NOMO-1 treated with DMSO at 0.1 percent for 48 hours (cell line): Measurements from ENCODE around the gene UBR7.
"Not testable (repeated sequence)": the region's sequence is repeated elsewhere in the genome, so short reads cannot be mapped to it uniquely, and the experiment has no call there.

Experiments used
- DNase-seq: peaks from one replicate; lab custom pipeline; 2025; ENCODE audit not compliant: unreplicated experiment; lab: John Stamatoyannopoulos, UW

The UBR7 gene, protein sequence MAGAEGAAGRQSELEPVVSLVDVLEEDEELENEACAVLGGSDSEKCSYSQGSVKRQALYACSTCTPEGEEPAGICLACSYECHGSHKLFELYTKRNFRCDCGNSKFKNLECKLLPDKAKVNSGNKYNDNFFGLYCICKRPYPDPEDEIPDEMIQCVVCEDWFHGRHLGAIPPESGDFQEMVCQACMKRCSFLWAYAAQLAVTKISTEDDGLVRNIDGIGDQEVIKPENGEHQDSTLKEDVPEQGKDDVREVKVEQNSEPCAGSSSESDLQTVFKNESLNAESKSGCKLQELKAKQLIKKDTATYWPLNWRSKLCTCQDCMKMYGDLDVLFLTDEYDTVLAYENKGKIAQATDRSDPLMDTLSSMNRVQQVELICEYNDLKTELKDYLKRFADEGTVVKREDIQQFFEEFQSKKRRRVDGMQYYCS

DNA sequence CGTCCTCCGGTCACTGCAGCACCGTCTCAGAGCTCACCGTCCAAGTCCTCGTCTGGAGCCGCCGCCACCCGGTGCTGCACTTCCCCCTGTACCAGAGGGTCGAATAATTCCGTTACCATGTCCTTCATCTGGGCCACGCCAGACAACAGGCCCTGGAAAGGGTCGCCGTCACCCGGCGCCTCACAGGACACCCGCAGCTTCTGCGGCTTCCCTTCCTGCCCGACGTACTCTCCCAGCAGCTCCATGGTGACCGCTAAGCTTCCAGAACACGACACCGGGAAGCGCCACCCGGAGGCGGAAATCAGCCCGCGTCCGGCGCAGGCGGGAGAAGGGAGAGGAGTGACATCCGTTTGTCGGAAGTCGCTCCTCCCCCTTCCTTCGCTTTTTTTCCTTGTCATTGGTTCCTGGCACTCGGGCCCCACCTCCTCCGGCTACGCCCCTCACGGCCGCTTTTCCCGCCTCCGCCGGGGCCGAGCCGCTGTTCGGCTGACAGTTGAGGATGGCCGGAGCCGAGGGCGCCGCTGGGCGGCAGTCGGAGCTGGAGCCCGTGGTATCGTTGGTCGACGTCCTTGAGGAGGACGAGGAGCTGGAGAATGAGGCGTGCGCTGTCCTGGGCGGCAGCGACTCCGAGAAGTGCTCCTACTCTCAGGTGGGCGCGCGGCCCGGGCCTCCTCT lies at the start of gene UBR7, which contains the start of gene GON7:
Gene UBR7 (plus strand): TSS at position 464 of the 675 bp plus-strand sequence. CDS start 36 bp downstream, at position 500.
Gene GON7 (minus strand): TSS at position 273 of the 675 bp plus-strand sequence. CDS start 28 bp downstream, at position 245.
- DNase-seq = peak; percentile 93

DNA sequence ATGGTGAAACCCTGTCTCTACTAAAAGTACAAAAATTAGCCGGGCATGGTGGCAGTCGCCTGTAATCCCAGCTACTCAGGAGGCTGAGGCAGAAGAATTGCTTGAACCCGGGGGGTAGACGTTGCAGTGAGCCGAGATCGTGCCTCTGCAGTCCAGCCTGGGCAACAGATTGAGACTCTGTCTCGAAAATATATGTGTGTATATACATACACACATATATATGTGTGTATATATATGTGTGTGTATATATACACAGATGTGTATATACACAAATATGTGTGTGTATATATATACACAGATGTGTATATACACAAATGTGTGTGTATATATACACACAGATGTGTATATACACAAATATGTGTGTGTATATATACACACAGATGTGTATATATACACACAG lies 48.7 kb upstream of the UBR7 start:
- not testable (repeated sequence) for DNase-seq

DNA sequence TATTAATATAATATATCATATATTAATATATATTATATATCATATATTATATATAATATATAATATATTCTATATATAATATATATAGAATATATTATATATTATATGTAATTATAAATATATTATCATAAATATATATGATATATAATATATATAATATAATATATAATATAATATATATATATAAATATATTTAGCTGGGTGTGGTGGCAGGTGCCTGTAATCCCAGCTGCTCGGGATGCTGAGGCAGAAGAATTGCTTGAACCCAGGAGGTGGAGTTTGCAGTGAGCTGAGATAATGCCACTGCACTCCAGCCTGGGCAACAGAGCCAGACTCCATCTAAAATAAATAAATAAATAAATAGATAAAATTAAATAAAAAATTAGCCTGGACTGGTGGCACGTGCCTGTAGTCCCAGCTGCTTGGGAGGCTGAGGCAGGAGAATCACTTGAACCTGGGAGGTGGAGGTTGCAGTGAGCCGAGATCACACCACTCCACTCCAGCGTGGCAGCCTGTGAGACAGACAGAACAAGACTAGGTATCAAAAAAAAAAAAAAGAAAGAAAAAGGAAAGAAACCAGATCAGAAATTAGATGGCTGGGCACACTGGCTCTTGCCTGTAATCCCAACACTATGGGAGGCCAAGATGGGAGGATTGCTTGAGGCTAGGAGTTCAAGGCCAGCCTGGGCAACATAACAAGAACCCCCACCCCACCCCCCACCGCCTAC lies 47.3 kb upstream of the UBR7 start:
- DNase-seq = not testable (repeated sequence)

DNA sequence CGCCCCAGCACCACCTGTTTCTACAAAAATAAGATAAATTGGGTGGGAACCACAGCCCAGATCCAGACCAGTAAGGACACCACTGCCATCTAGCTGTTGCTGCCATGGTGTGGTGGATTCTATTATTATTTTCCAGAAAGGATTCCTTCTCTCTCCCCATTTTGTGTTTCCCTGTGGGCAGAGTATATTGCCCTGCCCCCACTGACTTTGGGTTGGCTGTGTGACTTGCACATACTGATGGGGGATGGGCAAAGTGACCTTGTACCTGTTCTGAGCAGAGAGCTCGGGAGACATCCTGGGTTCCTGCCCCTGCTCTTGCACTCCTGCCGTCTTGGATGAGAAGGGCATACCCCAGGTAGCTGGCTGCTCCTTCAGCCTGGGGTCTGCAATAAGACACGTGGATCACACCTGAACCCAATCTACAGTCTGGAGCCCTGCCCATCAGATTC lies 46.7 kb upstream of the UBR7 start:
- peak; percentile 22 for DNase-seq

DNA sequence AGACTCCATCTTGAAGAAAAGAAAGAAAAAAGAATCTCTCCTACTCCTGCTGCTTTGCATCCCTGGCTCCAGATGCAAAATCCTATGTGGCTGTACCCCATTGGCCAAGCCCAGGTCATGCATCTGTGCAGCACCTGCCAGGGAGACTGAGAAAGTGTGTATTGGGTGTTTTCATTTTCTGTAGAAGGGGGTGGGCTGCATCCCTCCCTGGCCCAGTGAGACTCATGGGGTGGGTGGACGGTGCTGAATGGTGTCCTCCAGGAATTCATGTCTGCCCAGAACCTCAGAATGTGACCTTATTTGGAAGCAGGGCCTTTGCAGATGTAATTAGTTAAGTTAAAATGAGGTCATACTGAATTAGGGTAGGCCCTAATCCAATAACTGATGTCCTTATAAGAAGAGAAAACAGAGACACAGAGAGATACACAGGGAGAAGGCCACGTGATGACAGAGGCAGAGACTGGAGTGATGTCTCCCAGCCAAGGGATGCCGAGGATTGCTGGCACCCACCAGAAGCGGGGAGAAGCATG lies 45.6 kb upstream of the UBR7 start:
- DNase-seq = no peak

DNA sequence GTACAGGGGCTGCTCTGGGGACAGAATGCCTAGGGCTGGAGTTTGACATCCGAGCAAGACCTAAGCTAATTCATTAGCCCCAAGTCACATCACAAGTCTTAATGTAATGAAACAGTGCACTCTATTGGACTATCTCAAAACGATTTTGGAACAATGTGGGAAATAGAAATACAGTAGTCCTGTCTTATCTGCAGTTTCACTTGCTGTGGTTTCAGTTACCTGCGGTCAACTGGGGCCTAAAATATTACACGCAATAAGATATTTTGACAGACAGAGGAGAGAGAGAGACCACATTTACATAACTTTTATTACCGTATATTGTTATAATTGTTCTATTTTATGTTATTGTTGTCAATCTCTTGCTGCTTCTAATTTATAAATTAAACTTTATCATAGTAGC lies 43.5 kb upstream of the UBR7 start:
- peak; percentile 28 for DNase-seq

DNA sequence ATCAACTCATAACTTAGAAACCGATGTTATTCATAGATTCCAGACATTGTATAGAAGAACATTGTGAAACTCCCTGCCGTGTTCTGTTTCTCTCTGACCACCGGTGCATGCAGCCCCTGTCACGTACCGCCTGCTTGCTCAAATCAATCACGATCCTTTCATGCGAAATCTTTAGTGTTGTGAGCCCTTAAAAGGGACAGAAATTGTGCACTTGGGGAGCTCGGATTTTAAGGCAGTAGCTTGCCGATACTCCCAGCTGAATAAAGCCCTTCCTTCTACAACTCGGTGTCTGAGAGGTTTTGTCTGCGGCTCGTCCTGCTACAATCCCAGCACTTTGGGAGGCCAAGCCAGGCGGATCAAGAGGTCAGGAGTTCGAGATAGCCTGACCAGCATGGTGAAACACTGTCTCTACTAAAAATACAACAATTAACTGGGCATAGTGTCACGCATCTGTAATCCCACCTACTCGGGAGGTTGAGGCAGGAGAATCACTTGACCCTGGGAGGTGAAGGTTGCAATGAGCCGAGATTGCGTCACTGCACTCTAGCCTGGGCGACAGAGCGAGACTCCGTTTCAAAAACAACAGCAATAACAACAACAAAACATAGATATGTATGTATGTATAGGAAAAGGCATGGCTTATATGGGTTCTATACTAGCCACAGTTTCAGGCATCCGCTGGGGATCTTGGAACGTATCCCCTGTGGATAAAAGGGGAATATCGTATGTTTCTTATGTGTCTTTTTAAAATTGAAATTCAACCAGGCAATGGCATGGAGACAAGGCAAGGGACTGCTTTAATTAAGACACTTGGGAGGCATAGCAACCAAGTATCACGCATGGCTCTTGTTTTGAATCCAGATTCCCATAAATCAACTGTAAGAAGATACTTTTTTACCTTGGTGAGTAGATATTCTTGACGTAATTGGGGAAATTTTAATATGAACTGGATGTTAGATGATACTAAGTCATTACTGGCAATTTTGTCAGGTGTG lies 41.5 kb upstream of the UBR7 start:
- DNase-seq = not testable (repeated sequence)

GRCh38 chr14:93168610-93169009 lies 38.4 kb upstream of the UBR7 start:
- DNase-seq = not testable (repeated sequence)

DNA sequence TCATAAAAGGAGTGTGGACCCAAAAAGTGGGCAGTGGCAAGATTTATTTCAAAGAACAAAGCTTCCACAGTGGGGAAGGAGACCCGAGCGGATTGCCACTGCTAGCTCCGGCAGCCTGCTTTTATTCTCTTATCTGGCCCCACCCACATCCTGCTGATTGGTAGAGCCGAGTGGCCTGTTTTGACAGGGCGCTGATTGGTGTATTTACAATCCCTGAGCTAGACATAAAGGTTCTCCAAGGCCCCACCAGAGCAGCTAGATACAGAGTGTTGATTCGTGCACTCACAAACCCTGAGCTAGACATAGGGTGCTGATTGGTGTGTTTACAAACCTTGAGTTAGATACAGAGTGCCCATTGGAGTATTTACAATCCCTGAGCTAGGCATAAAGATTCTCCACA lies 37.4 kb upstream of the UBR7 start:
- DNase-seq = not testable (repeated sequence)

GRCh38 chr14:93170141-93170540 lies 36.9 kb upstream of the UBR7 start:
- not testable (repeated sequence) for DNase-seq

DNA sequence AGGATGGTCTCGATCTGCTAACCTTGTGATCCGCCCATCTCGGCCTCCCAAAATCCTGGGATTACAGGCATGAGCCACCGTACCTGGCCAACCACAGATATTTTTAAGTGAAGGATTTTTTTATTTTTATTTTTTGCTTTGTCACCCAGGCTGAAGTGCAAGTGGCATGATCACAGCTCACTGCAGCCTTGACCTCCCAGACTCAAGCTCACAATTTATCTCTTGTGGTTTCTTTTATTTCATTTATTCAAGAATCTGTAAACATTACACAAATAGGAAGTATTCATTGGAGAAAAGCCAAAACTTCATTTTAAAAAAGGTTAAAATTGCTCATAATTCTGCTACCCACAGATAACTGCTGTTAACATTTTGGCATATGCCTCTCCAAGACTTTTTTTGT lies 35.7 kb upstream of the UBR7 start:
- no peak for DNase-seq

DNA sequence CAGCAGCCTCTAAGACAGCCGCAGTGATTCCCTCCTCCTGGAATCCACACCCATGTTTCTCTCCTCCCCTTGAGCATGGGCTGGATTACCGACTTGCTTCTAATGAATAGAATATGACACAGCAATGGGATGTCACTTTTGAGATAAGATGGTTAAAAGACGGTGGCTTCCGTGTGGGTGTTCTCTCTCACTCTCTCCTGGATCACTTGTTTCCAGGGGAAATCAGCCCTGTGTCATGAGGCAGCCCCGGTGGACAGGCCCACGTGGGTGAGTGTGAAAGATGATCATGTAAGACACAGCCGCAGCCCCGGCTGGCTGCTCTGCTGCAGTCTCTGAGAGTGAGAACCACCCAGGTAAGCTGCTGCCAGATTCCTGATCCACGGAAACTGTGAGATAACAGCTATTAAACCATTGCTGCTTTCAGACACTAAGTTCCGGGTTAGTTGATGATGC lies 33.1 kb upstream of the UBR7 start:
- DNase-seq = no peak

DNA sequence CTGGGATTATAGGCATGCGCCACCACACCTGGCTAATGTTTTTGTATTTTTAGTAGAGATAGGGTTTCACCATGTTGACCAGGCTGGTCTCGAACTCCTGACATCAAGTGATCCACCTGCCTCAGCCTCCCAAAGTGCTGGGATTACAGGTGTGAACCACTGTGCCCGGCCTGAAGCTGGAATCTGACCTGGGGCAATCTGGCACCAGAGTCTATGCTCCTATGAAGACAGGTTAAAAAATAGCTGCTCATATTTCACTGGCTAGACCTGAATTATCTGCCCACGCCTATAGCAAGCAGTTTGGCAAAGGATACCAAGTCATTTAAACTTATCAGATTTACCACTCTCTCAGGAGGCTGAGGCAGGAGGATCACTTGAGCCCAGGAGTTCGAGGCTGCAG lies 32.3 kb upstream of the UBR7 start:
- DNase-seq = not testable (repeated sequence)

- DNase-seq = no peak
Measured at GRCh38 chr14:93175492-93175891, 31.6 kb upstream of the UBR7 start.

DNA sequence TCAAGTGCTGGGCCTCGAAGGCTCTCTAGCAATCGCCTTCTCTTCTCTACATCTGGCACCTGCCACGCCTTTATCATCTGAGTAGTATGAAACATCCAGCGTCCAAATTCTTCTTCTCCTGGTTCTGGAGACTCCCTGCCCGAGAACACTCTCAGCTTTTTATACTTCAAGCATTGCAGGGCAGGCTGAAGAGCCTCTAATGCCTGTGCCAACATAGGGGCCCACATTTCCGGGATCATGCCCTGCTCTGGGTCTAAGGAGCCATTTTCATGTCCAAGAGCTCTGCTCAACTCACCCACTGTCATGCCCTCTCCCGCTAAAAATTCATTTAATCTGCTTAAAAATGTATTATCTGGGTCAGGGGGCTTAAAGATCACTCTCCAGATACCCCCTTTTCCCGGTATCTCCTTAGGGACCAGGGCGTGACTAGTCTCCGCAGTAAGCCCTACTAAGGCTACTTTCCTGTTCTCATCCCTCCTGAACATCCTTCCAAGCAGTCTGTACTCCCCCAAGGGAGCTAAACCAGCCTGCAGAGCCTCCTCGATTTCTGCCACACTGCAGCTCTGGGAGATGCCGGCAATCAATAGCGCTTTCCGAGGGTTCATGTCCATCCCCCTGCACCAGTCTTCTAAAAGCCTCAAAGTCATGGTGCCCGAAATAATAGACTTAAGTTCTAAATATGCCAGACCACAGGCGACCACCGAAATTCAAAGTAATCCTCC lies 23.3 kb upstream of the UBR7 start:
- DNase-seq = no peak

DNA sequence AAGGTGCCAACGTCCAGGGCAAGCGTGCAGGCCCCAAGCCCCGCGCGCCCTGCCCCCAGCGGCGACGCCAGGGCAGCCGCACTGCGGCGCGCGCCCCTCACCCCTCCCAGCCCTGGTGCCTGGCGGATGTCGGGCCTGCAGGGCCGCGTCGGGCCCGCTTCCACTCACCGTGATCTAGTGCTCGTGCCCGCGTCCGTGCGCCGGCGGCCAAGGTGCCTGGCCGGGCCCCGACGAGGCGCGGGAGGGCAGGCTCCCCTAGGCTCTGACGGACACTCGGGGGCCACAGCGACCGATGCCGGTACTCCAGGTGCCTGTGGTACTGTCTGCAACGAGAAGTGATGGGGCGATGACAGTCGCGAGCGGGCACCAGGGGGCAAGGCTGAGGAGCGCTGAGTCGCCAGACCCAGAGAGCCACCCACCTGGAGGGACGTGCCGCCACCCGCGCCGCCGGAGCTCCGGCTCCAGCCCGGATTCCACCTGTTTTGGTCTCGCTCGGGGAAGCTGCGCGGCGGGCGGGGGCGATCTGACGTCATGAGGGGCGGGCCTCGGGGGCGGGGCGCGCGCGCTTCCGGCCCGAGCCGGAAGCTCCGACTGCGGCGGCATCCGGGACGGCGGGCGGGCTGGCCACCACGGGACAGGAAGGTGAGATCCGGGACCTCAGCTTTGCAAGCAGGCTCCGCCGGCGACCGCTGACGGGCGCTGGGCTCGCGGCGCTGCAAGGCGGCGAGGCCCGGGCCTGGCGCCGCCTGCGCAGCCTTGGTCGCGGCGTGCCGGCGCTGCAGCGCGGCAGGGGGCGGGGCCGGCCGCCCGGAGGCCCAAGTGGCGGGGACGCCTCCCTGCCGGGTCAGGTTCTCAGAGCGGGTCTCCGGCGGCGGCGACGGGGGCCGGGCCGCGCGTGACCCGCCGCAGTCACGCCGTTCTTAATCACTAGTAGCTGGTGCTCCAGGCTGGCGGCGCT lies 22.4 kb upstream of the UBR7 start, which contains the start of the genes LYSET and MOAP1:
Gene LYSET (plus strand): TSS at position 927 of the 958 bp plus-strand sequence. CDS start 89 bp downstream, outside the sequence.
Gene MOAP1 (minus strand): TSS at position 507 of the 958 bp plus-strand sequence. CDS start 655 bp downstream, outside the sequence.
- peak; percentile 77 for DNase-seq

DNA sequence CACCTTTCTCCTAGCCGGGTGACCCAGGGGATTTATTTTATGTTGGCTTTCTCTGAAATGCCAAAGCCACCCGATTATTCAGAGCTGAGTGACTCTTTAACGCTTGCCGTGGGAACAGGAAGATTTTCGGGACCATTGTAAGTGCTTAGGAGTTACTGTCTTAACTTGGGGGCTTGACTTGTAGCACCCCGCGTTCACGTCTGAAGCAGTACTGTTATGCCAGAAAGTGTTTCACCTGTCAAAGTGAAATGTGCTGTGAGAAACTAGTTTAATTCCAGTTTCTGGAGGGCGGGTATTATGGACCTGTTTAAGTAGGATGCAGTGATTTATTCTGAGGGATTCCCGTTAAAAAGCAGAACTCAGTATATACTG lies 21.7 kb upstream of the UBR7 start:
- DNase-seq = no peak

DNA sequence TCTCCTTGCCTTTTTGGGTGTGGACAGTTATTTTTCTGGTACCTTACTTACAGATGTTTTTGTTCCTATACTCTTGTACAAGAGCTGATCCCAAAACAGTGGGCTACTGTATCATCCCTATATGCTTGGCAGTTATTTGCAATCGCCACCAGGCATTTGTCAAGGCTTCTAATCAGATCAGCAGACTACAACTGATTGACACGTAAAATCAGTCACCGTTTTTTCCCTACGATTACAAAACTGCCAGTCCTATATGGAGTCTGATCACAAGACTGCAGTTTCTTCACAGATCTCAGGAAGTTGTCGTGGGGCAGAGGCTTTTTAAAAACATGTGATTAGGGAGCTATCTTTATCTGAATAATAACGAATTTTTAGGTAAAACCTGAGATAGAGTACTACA lies 20.6 kb upstream of the UBR7 start:
- DNase-seq = no peak
